GM23248 (cell line): ENCODE data around the gene ZNF567.

Experiments used
- EZH2 ChIP-seq: fragments of 200-600 bp; sonication (generic); IDR thresholded peaks from 2 replicates; pipeline ENCODE4 v1.6.1; 2018; ENCODE audit warnings: antibody characterized with exemption, mild to moderate bottlenecking; ENCODE audit not compliant: insufficient read depth, poor library complexity, severe bottlenecking
- EZH2phosphoT487 ChIP-seq: fragments of 200-600 bp; sonication (generic); IDR thresholded peaks from 2 replicates; pipeline ENCODE4 v1.6.1; 2018; ENCODE audit warnings: antibody characterized with exemption, moderate library complexity, mild to moderate bottlenecking, low read depth; ENCODE audit not compliant: insufficient read depth

- TF ChIP-seq EZH2 (no peak), EZH2phosphoT487 (no peak)
These were observed 34.5 kb upstream of the ZNF567 start for GRCh38 chr19:36652958-36653357.
